PC-3 (cell line): ENCODE results near the gene ARID5A. TPM values are rescaled to one million over a fixed set of nuclear protein-coding genes. Genes with fewer than 3 reads are reported as not detected.

Experiments
- ATAC-seq: fragments of 200-7000 bp; cut with Tn5 transposase; 2 replicates; pipeline ENCODE4 v1.9.1; 2020; ENCODE audit warnings: mild to moderate bottlenecking, moderate library complexity
- BruUV-seq: library from RNA; stranded (reverse); fragments of 400-500 nt; replicated peaks from 2 replicates; lab custom pipeline; 2021; lab: Mats Ljungman, UMichigan
- CTCF ChIA-PET: fragments of 300-600 bp; sonication (Branson Sonifier 250); formaldehyde crosslinking; loops from one replicate; lab custom pipeline; 2022; ENCODE audit warnings: antibody characterized with exemption; lab: Charles Lee
- POLR2A ChIA-PET: fragments of 300-600 bp; sonication (Branson Sonifier 250); formaldehyde crosslinking; loops from one replicate; lab custom pipeline; 2022; ENCODE audit warnings: antibody characterized with exemption; ENCODE audit not compliant: unreplicated experiment; lab: Charles Lee
- DNase-seq: peaks from one replicate; pipeline ENCODE4 v3.0.0-alpha.2; 2015
- H2AFZ ChIP-seq: fragments of 300-600 bp; sonication (generic); 2 replicates; pipeline ENCODE4 v1.6.0; 2016; ENCODE audit warnings: antibody characterized with exemption, low read length
- H3F3A ChIP-seq: fragments of 300-600 bp; sonication (generic); one replicate; pipeline ENCODE4 v1.6.0; 2017; ENCODE audit warnings: antibody characterized with exemption, low read length, control low read depth, mild to moderate bottlenecking; ENCODE audit not compliant: unreplicated experiment
- H3K27ac ChIP-seq: fragments of 300-600 bp; sonication (generic); 2 replicates; pipeline ENCODE4 v1.5.1; 2016; ENCODE audit warnings: mild to moderate bottlenecking, low read length
- H3K27me3 ChIP-seq: fragments of 300-600 bp; sonication (generic); 2 replicates; pipeline ENCODE4 v1.6.1; 2016; ENCODE audit warnings: low read length, mixed read lengths
- H3K36me3 ChIP-seq: fragments of 300-600 bp; sonication (generic); 2 replicates; pipeline ENCODE4 v1.6.1; 2016; ENCODE audit warnings: low read depth, mixed run types, low read length, mixed read lengths
- H3K4me1 ChIP-seq: fragments of 300-600 bp; sonication (generic); 2 replicates; pipeline ENCODE4 v1.5.1; 2016; ENCODE audit warnings: low read length; ENCODE audit not compliant: insufficient read depth
- H3K4me2 ChIP-seq: fragments of 300-600 bp; sonication (generic); 2 replicates; pipeline ENCODE4 v1.6.0; 2016; ENCODE audit warnings: low read length
- H3K4me3 ChIP-seq: fragments of 300-600 bp; sonication (generic); 2 replicates; pipeline ENCODE4 v1.5.1; 2016; ENCODE audit warnings: mild to moderate bottlenecking, low read length, mixed read lengths
- H3K79me2 ChIP-seq: fragments of 300-600 bp; sonication (generic); 2 replicates; pipeline ENCODE4 v1.6.1; 2017; ENCODE audit warnings: low read length, mixed read lengths
- H3K9ac ChIP-seq: fragments of 300-600 bp; sonication (generic); 2 replicates; pipeline ENCODE4 v1.6.0; 2016; ENCODE audit warnings: mild to moderate bottlenecking, low read length
- H3K9me2 ChIP-seq: fragments of 300-600 bp; sonication (generic); replicated peaks from 2 replicates; pipeline ENCODE4 v1.6.1; 2016; ENCODE audit warnings: mixed run types, low read length, mixed read lengths
- H3K9me3 ChIP-seq: fragments of 300-600 bp; sonication (generic); 2 replicates; pipeline ENCODE4 v1.6.1; 2016; ENCODE audit warnings: low read length, mixed read lengths
- H4K20me1 ChIP-seq: fragments of 300-600 bp; sonication (generic); 2 replicates; pipeline ENCODE4 v1.6.1; 2016; ENCODE audit warnings: low read length, mixed read lengths
- EZH2 ChIP-seq: fragments of 300-600 bp; sonication (generic); IDR thresholded peaks from one replicate; pipeline ENCODE4 v1.6.1; 2017; ENCODE audit warnings: antibody characterized with exemption, mild to moderate bottlenecking, low read length; ENCODE audit not compliant: unreplicated experiment
- EZH2phosphoT487 ChIP-seq: fragments of 300-600 bp; sonication (generic); IDR thresholded peaks from 2 replicates; pipeline ENCODE4 v1.6.1; 2018; ENCODE audit warnings: mild to moderate bottlenecking, antibody characterized with exemption, low read length, borderline replicate concordance
- intact Hi-C: fragments of 100-400 bp; cut with micrococcal nuclease; formaldehyde crosslinking; loops from 2 replicates; pipeline ENCODE4 v1.9.0; 2023
- total RNA-seq: library from RNA; depleted of rRNA; stranded (reverse); fragments of >200 nt; gene quantifications from 2 replicates; pipeline ENCODE4 v1.2.3, GENCODE V29; 2014
- TF ChIP-seq, protein P1 (sequence below): fragments of 300-600 bp; sonication (generic); conservative IDR thresholded peaks from 2 replicates; pipeline ENCODE4 v1.5.1; 2017; ENCODE audit warnings: antibody characterized with exemption, low read depth, mild to moderate bottlenecking, low read length

Gene ARID5A
- total RNA-seq, 1 experiment from 2014 or later = 8.2 TPM

GRCh38 chr2:96510931-96511595 lies 25.5 kb upstream of the ARID5A start:
- Histone ChIP-seq H3K4me3 (no peak overlapping the region), H3K9me2 (no peaks in the 10 kb centered on the region), H3K36me3 (no peaks in the 10 kb centered on the region), H3K9me3 (no peaks in the 10 kb centered on the region), H3K27me3 (no peaks in the 10 kb centered on the region), H3K4me2 (no peak overlapping the region), H2AFZ (no peak overlapping the region), H3K4me1 (peaks cover 14% of the 10 kb centered on the region), H4K20me1 (no peaks in the 10 kb centered on the region), H3K27ac (no peak overlapping the region), H3K79me2 (no peaks in the 10 kb centered on the region), H3F3A (peaks cover under 1% of the 10 kb centered on the region), H3K9ac (no peak overlapping the region)
- TF ChIP-seq, protein P1, sequence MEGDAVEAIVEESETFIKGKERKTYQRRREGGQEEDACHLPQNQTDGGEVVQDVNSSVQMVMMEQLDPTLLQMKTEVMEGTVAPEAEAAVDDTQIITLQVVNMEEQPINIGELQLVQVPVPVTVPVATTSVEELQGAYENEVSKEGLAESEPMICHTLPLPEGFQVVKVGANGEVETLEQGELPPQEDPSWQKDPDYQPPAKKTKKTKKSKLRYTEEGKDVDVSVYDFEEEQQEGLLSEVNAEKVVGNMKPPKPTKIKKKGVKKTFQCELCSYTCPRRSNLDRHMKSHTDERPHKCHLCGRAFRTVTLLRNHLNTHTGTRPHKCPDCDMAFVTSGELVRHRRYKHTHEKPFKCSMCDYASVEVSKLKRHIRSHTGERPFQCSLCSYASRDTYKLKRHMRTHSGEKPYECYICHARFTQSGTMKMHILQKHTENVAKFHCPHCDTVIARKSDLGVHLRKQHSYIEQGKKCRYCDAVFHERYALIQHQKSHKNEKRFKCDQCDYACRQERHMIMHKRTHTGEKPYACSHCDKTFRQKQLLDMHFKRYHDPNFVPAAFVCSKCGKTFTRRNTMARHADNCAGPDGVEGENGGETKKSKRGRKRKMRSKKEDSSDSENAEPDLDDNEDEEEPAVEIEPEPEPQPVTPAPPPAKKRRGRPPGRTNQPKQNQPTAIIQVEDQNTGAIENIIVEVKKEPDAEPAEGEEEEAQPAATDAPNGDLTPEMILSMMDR = no peak
- TF ChIP-seq EZH2 (no peak), EZH2phosphoT487 (no peak)
- DNase-seq (no peak), ATAC-seq (no peak)
- intact Hi-C loops = no loop called here
- ChIA-PET CTCF (interaction anchor here (0.9 kb wide), 1 partner anchor 39 kb away, joined by 4 read pairs; no protein-coding TSS in a partner anchor), POLR2A (interaction anchor here (0.8 kb wide), 1 partner anchor 190 kb away, joined by 3 read pairs; no protein-coding TSS in a partner anchor)
- BruUV-seq = no TSS peak

- H3K4me2 ChIP-seq = no peak overlapping the region
- peaks cover 9% of the 10 kb centered on the region for H3K4me1 ChIP-seq
- H3K9me3 ChIP-seq = no peaks in the 10 kb centered on the region
- H3K27me3 ChIP-seq = no peaks in the 10 kb centered on the region
- H4K20me1 ChIP-seq = no peaks in the 10 kb centered on the region
- H3K27ac ChIP-seq = no peak overlapping the region
- no peaks in the 10 kb centered on the region for H3K79me2 ChIP-seq
- no peaks in the 10 kb centered on the region for H3K9me2 ChIP-seq
- H2AFZ ChIP-seq = no peak overlapping the region
- POLR2A ChIA-PET = no interaction called here
- no peak overlapping the region for H3K4me3 ChIP-seq
- no TSS peak for BruUV-seq
- intact Hi-C loops = no loop called here
- no peak for DNase-seq
- no peaks in the 10 kb centered on the region for H3K36me3 ChIP-seq
- H3K9ac ChIP-seq = no peak overlapping the region
- CTCF ChIA-PET = no interaction called here
- H3F3A ChIP-seq = no peaks in the 10 kb centered on the region
- no peak for ATAC-seq
- no peak for TF ChIP-seq EZH2phosphoT487
- TF ChIP-seq EZH2 = no peak
- TF ChIP-seq, protein P1 = no peak
Measured at GRCh38 chr2:96511851-96512250, 24.7 kb upstream of the ARID5A start.

DNA sequence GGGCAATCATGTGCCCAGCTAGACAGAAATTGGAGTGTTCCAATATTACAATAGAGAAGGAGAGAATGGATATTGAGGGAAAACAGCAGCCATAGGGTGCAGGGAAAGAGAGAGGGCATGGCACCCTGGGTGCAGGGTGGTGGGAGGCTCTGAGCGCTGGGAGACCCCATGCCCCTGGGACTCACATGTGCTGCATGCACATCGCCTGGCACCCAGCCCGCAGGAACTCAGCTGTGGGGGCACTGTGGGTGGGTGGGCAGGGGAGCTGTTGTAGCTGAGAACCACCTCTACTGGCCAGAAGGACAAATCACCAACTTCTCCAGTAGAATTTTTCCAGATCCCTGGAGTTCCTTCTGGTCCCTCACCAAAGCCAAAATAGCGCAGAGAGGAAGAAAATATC lies 24.2 kb upstream of the ARID5A start:
- H3K4me3 ChIP-seq = no peak overlapping the region
- H3K4me1 ChIP-seq = peaks cover 9% of the 10 kb centered on the region
- no peaks in the 10 kb centered on the region for H3K79me2 ChIP-seq
- no peaks in the 10 kb centered on the region for H3K27me3 ChIP-seq
- no peaks in the 10 kb centered on the region for H3F3A ChIP-seq
- no peak overlapping the region for H3K9ac ChIP-seq
- no peak overlapping the region for H2AFZ ChIP-seq
- ATAC-seq (no peak), DNase-seq (no peak)
- BruUV-seq = no TSS peak
- no peak overlapping the region for H3K27ac ChIP-seq
- no peak for TF ChIP-seq EZH2phosphoT487
- TF ChIP-seq, protein P1 = no peak
- TF ChIP-seq EZH2 = no peak
- ChIA-PET CTCF (no interaction called here), POLR2A (interaction anchor here (0.6 kb wide), 1 partner anchor 1281 kb away, joined by 15 read pairs; no protein-coding TSS in a partner anchor)
- H4K20me1 ChIP-seq = no peaks in the 10 kb centered on the region
- H3K4me2 ChIP-seq = no peak overlapping the region
- no peaks in the 10 kb centered on the region for H3K9me2 ChIP-seq
- no peaks in the 10 kb centered on the region for H3K36me3 ChIP-seq
- intact Hi-C loops = no loop called here
- peaks cover 4% of the 10 kb centered on the region; the same call in 1 of the 2 replicates for H3K9me3 ChIP-seq
